Measurements from ENCODE around the gene TMIGD2.
A peak's percentile ranks its signal among the peaks of the same experiment; 100 is the strongest.
"Not testable (repeated sequence)": the region's sequence is repeated elsewhere in the genome, so short reads cannot be mapped to it uniquely, and the experiment has no call there.

The TMIGD2 gene

DNA sequence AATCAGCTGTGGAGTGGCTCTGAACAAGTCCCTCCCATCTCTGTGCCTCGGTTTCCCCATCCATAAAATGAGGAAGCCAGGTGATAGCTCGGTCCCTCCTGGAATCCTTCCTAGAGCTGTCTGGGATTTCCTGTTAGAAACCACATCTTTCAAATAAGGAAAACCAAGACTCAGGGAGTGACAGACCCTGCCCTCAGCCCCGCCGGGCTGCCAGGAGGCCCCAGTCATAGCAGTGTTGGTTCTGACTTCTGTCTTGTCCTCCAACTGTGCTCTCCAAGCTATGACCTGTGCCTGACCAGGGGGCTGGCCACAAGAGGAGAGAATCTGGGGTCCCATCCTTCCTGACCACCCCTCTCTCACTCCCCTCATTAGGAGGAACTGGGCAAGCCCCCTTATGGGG, 24.2 kb downstream of the TMIGD2 start:
- DNase-seq: no peak
- TF ChIP-seq POLR2A (IDR thresholded peaks at IDR 0.05; ENCODE audit: low read length) (no peak), GATA1 (IDR thresholded peaks at IDR 0.05; ENCODE audit: low read depth, low read length) (no peak)

DNA sequence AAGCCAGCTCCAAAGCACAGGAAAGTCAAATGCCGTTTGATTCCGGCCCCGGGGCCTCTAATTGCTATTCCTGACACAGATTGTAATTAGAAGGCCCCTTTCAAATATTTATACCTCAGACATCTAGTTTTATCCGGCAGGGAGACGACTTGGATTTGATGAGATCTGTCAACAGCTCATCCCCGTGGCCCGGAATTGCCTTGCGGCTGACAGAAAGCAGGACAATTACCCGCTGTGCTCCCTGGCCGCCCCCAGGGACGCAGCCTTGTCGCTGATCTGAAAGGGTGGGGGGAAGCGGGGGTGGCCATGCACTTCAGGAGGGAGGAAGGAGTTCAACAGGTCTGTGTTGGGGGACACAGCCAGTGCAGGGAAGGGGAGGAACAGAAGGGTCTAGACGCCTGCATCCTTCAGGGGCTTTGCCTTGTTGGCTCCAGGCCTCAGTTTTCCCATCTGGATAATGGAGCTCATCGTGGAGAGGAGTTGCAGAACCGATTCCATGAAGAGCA, 24.9 kb downstream of the TMIGD2 start:
- no peak for DNase-seq
- no peak for TF ChIP-seq GATA1 (IDR thresholded peaks at IDR 0.05; ENCODE audit: low read depth, low read length)
- no peak for TF ChIP-seq POLR2A (IDR thresholded peaks at IDR 0.05; ENCODE audit: low read length)

DNA sequence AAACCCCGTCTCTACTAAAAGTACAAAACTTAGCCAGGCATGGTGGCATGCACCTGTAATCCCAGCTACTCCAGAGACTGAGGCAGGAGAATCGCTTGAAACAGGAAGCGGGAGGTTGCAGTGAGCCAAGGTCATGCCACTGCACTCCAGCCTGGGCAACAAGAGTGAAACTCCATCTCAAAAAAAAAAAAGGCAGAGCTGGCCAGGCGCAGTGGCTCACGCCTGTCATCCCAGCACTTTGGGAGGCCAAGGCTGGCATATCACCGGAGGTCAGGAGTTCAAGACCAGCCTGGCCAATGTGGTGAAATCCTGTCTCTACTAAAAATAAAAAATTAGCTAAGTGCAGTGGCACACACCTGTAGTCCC, 27.9 kb downstream of the TMIGD2 start:
- DNase-seq: not testable (repeated sequence)

DNA sequence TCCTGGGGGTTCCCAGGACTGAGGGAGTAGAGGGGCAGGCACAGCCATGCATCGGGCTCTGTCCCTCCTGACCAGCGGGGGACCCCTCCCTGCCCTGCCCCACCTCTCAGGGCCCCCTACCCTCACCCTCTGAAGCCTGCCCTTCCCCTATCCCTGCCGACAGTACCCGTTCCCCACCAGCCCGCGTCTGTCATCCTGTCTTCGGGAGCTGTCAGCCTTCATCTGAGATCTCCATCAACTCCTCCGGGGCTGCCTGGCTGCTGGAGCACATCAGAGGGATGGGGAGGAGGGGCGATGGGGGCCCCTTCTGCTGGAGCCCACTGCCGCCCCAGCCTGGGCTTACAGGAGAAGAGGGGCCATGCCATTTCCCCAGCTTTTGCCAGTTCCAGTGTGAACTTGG, 29.3 kb downstream of the TMIGD2 start:
- no peak for TF ChIP-seq POLR2A (IDR thresholded peaks at IDR 0.05; ENCODE audit: low read length)
- no peak for TF ChIP-seq GATA1 (IDR thresholded peaks at IDR 0.05; ENCODE audit: low read depth, low read length)
- DNase-seq: no peak

- no peak for DNase-seq
- TF ChIP-seq POLR2A (IDR thresholded peaks at IDR 0.05; ENCODE audit: low read length): no peak
These were observed 33.3 kb downstream of the TMIGD2 start for GRCh38 chr19:4268816-4269430.

DNA sequence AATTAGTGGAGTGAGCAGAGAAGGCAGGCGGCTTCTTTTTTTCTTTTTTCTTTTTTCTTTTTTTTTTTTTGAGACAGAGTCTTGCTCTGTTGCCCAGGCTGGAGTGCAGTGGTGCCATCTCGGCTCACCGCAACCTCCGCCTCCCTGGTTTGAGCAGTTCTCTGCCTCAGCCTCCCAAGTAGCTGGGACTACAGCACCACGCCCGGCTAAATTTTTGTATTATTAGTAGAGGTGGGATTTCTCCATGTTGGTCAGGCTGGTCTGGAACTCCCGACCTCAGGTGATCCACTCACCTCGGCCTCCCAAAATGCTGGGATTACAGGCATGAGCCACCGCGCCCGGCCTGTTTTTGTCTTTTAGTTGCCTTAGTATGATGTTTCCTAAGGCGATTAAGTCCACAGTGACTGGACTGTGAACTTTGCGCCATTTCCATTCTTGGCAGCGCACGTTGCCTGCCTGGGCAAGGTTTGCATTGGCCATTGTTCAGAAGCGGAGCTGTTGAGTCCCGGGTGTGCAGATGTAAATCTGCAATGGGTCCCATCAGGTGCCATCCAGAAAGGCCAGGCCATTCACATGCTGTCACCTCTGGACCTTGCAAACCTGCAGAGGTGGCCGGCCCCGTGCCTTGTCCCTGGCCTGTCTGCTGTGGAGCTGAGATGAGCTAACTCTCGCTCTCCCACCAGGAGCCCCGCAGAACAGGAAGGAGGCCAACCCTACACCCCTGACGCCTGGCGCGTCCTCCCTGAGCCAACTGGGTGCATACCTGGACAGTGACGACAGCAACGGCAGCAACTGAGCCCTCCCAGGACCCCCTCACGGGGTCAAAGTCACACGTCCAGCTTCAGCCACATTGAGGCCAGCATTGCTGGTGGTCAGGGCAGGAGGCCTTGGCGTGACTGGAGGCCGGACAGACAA, 34.0 kb downstream of the TMIGD2 start:
- no peak for TF ChIP-seq POLR2A (IDR thresholded peaks at IDR 0.05; ENCODE audit: low read length)
- TF ChIP-seq GATA1 (IDR thresholded peaks at IDR 0.05; ENCODE audit: low read depth, low read length): no peak
- no peak for DNase-seq

DNA sequence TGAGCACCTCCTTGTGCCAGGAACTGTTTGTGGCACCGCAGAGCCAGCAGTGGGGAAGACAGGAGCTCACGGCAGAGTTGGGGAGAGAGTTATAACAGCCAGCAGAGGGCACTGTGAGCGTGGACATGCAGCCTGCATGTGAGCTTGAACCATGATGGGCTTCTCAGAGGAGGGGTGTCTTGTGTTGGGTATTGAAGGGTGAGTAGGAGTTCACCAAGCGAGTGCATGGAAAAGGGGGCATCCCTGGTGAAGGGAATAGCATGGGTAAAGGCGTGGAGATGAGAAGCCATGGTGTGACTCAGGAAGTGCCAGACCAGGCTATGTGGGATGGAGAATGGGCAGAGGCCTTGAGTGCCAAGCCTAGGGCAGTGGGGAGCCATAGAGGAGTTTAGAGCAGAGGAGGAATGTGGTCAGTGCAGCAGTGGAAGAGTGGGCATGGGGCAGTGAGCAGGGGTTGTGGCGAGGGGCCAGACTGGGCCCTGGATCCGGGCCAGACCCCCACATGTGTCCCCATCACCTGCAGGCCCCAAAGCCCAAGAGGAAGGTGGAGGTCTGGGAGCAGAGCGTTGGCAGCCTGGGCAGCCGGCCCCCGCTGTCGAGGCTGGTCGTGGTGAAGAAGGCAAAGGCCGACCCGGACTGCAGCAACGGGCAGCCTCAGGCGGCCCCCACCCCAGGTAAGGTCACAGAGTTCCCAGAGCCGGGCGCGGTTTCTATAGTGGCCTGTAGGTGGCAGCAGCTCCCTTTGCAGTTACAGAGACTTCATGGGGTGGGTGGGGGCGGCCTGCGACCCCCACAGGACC, 34.9 kb downstream of the TMIGD2 start:
- TF ChIP-seq POLR2A (IDR thresholded peaks at IDR 0.05; ENCODE audit: low read length) (no peak), GATA1 (IDR thresholded peaks at IDR 0.05; ENCODE audit: low read depth, low read length) (no peak)
- peak; percentile 81 to 85 for DNase-seq

DNA sequence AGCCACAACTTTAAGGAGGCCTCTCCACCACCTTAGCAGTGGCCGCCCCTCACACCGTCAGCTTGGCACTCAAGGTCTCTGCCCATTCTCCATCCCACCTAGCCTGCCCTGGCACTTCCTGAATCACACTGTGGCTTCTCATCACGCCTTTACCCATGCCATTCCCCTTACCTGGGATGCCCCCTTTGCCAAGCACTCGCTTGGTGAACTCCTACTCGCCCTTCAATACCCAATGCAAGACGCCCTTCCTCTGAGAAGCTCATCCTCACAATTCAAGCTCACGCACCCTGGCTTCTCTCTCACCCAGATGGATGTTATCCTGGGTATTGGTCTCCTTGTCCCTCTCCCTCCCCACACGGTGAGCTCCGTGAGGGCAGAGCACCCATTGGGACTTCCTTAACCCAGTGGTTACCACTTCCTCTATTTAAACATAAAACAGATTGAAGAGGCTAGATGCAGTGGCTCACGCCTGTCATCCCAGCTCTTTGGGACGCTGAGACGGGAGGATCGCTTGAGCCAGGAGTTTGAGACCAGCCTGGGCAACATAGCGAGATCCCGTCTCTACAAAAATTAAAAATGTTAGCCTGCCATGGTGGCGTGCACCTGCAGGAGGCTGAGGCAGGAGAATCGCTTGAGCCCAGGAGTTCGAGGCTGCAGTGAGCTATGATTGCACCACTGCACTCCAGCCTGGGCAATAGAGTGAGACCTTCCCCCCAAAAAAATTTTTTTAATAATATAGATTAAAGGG, 35.8 kb downstream of the TMIGD2 start:
- DNase-seq: no peak

DNA sequence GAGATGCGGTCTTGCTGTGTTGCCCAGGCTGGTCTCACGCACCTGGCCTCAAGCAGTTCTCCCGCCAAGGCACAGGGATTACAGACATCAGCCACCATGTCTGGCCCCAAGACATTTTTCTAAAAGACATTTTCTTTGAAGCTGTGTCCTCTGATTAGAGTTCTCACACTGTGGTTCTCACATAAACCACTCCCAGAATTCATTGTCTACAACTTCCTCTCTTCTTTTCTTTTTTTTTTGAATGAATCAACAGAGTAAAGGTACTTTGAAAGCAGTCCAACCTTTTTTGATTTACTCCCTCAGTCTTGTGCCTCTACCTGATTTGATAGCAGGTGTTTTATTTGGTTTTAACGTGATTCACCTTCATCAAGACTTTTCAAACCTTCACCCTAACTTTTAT, 37.4 kb downstream of the TMIGD2 start:
- TF ChIP-seq GATA1 (IDR thresholded peaks at IDR 0.05; ENCODE audit: low read depth, low read length) (no peak), POLR2A (IDR thresholded peaks at IDR 0.05; ENCODE audit: low read length) (no peak)
- DNase-seq: no peak

More for the DNA sequence above, 35.8 kb downstream of the TMIGD2 start:
- TF ChIP-seq GATA1 (IDR thresholded peaks at IDR 0.05; ENCODE audit: low read depth, low read length): no peak
- no peak for TF ChIP-seq POLR2A (IDR thresholded peaks at IDR 0.05; ENCODE audit: low read length)

GRCh38 chr19:4260613-4261191, 41.5 kb downstream of the TMIGD2 start:
- no peak for DNase-seq
- TF ChIP-seq GATA1 (IDR thresholded peaks at IDR 0.05; ENCODE audit: low read depth, low read length) (no peak), POLR2A (IDR thresholded peaks at IDR 0.05; ENCODE audit: low read length) (no peak)

GRCh38 chr19:4258181-4258580, 44.0 kb downstream of the TMIGD2 start:
- TF ChIP-seq POLR2A (IDR thresholded peaks at IDR 0.05; ENCODE audit: low read length): no peak
- no peak for TF ChIP-seq GATA1 (IDR thresholded peaks at IDR 0.05; ENCODE audit: low read depth, low read length)
- DNase-seq: no peak

DNA sequence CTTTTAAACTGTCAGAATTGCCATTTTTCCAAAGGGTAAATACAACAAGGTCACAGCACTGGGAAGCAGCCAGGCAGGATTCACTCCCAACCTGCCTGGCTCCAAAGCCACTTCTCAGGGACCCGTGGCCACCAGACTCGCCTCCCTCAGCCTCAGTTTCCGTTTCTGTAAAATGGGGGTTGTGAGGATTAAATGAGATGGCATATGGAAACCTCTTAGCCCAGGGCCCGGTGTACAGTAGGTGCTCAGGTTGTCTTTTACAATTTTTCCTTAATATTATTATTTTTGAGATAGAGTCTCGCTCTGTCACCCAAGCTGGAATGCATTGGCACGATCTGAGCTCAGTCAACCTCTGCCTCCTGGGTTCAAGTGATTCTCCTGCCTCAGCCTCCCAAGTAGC, 45.2 kb downstream of the TMIGD2 start:
- DNase-seq: no peak
- TF ChIP-seq GATA1 (IDR thresholded peaks at IDR 0.05; ENCODE audit: low read depth, low read length): no peak
- TF ChIP-seq POLR2A (IDR thresholded peaks at IDR 0.05; ENCODE audit: low read length): no peak

- DNase-seq: peak in 1 of 2 experiments; percentile 24
- TF ChIP-seq GATA1 (IDR thresholded peaks at IDR 0.05; ENCODE audit: low read depth, low read length) (no peak), POLR2A (IDR thresholded peaks at IDR 0.05; ENCODE audit: low read length) (no peak)
These were observed 45.6 kb downstream of the TMIGD2 start for GRCh38 chr19:4256563-4256962.

All from erythroblast (primary cell).